Measurements from ENCODE around the gene DIS3.

DIS3 gene, protein sequence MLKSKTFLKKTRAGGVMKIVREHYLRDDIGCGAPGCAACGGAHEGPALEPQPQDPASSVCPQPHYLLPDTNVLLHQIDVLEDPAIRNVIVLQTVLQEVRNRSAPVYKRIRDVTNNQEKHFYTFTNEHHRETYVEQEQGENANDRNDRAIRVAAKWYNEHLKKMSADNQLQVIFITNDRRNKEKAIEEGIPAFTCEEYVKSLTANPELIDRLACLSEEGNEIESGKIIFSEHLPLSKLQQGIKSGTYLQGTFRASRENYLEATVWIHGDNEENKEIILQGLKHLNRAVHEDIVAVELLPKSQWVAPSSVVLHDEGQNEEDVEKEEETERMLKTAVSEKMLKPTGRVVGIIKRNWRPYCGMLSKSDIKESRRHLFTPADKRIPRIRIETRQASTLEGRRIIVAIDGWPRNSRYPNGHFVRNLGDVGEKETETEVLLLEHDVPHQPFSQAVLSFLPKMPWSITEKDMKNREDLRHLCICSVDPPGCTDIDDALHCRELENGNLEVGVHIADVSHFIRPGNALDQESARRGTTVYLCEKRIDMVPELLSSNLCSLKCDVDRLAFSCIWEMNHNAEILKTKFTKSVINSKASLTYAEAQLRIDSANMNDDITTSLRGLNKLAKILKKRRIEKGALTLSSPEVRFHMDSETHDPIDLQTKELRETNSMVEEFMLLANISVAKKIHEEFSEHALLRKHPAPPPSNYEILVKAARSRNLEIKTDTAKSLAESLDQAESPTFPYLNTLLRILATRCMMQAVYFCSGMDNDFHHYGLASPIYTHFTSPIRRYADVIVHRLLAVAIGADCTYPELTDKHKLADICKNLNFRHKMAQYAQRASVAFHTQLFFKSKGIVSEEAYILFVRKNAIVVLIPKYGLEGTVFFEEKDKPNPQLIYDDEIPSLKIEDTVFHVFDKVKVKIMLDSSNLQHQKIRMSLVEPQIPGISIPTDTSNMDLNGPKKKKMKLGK

DNA sequence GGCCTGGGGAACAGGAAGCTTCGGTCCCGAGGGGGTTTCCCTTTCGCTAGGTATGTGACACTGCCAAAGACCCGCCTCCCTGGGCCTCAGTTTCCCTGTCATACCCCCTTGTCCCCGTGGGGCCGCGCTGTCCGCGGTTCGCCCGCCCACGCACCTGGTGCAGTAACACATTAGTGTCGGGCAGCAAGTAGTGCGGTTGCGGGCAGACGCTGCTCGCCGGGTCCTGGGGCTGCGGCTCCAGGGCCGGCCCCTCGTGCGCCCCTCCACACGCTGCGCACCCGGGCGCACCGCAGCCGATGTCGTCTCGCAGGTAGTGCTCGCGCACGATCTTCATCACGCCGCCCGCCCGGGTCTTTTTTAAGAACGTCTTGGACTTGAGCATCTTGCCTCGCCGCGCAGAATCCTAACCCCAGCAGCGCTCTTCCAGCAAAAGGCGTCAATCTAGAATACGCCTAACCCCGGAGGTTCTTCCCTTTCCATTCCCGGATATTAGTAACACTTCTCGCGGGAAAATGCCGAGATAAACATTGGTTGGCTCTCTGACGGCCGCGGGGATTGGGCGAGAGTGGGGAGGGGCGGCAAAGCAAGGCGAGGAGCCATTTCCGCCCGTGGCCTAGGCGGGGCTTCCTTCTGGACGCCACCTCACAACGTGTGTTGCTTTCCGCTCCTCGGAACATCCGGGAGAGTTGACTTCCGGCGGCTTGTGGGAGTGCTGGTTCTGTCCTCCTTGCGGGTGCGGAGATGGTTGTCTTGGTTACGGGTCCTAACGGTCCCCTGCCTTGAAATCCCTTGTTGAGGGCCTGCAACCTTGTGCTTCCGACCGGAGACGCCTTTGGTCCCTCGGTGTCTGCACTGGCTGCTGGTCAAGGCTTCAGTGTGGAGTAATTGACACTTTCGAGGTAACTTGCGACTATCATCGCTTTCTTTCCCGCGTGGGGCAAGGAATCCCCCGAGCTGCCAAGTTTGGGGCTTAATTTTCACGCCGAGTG is at the start of gene DIS3, which contains the start of gene PIBF1:
Gene DIS3 (minus strand): TSS at position 450 of the 989 bp plus-strand sequence. CDS start 68 bp downstream, at position 382.
Gene PIBF1 (plus strand): TSS at position 683 of the 989 bp plus-strand sequence. CDS start 1,337 bp downstream, outside the sequence.
- TF ChIP-seq, protein P1, sequence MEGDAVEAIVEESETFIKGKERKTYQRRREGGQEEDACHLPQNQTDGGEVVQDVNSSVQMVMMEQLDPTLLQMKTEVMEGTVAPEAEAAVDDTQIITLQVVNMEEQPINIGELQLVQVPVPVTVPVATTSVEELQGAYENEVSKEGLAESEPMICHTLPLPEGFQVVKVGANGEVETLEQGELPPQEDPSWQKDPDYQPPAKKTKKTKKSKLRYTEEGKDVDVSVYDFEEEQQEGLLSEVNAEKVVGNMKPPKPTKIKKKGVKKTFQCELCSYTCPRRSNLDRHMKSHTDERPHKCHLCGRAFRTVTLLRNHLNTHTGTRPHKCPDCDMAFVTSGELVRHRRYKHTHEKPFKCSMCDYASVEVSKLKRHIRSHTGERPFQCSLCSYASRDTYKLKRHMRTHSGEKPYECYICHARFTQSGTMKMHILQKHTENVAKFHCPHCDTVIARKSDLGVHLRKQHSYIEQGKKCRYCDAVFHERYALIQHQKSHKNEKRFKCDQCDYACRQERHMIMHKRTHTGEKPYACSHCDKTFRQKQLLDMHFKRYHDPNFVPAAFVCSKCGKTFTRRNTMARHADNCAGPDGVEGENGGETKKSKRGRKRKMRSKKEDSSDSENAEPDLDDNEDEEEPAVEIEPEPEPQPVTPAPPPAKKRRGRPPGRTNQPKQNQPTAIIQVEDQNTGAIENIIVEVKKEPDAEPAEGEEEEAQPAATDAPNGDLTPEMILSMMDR (IDR thresholded peaks at IDR 0.05; ENCODE audit: low read depth, low read length, missing control alignments), result peak; percentile 16
- peak; percentile 99 for DNase-seq
- Histone ChIP-seq H3K4me3 (ENCODE audit: low read depth, low read length) (peak within 1 kb of the TSS; percentile 99), H3K27ac (peak within 1 kb of the TSS; percentile 82), H3K27me3 (replicated peaks) (no peaks in the 10 kb centered on the region), H3K36me3 (replicated peaks) (peaks cover 20% of the 10 kb centered on the region)
- in situ Hi-C loops (cut with HindIII; ENCODE audit: low pct_ligation_motif_present, low sequenced_read_pairs), result no loop called here

DNA sequence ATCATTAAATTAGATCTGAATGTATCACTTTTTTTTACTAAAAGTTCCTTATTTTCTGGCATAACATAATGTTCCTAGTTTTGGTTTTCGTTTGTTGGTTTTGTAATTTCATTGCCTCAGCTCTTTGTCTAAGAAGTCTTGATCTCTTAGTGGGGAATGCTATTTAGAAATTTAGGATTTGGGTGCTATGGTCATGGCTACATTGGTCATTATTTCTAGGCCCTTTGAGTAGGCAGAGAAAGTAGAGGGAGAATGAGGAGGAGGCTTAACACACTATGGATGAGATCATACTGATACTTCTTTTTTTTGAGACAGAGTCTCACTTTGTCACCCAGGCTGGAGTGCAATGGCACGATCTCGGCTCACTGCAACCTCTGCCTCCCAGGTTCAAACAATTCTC is 42.0 kb upstream of the DIS3 start:
- in situ Hi-C loops (cut with HindIII; ENCODE audit: low pct_ligation_motif_present, low sequenced_read_pairs), result no loop called here
- TF ChIP-seq, protein P1 (IDR thresholded peaks at IDR 0.05; ENCODE audit: low read depth, low read length, missing control alignments), result no peak
- peaks cover 2% of the 10 kb centered on the region for H3K36me3 ChIP-seq (replicated peaks)
- DNase-seq, result no peak
- no peak overlapping the region for H3K4me3 ChIP-seq (ENCODE audit: low read depth, low read length)
- H3K27ac ChIP-seq, result no peak overlapping the region
- H3K27me3 ChIP-seq (replicated peaks), result no peaks in the 10 kb centered on the region

DNA sequence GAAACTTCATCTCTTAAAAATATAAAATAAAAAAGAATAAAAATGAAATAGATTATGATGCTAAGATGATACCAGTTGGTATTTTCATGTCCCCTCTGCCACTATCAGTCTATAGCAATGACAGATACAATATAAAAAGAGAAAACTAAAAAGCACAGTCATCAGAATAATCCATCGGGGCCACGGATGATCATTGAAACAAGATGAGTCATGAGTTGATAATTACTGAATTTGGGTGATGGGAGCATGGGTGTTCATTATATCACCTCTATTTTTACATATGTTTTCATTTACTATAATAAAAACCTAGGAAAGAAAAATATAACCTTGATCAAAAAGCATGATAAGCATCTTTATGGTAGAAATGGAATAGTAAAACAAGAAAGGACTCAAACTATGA is 41.4 kb upstream of the DIS3 start:
- in situ Hi-C loops (cut with HindIII; ENCODE audit: low pct_ligation_motif_present, low sequenced_read_pairs), result no loop called here
- no peak for DNase-seq
- Histone ChIP-seq H3K36me3 (replicated peaks) (peaks cover 2% of the 10 kb centered on the region), H3K27me3 (replicated peaks) (no peaks in the 10 kb centered on the region), H3K27ac (no peak overlapping the region), H3K4me3 (ENCODE audit: low read depth, low read length) (no peak overlapping the region)
- TF ChIP-seq, protein P1 (IDR thresholded peaks at IDR 0.05; ENCODE audit: low read depth, low read length, missing control alignments), result no peak

DNA sequence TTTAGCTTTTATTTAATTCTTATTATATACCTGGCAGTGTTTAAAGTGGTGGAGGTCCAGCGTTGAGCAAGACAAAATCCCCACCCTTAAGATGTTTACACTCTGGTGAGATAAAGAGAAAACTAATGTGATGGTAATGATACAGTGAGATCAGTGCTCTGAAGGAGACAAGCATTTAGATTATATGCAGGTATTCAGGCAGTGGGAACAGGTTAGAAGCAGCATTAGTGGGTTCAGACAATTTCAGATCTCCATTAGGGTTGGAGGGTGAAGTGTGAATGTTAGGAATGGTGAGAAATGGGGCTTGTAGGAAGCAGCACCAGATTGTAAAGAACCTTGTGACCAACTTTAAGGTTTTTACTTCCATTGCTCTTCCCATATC is 39.2 kb upstream of the DIS3 start:
- TF ChIP-seq, protein P1 (IDR thresholded peaks at IDR 0.05; ENCODE audit: low read depth, low read length, missing control alignments), result no peak
- Histone ChIP-seq H3K27ac (no peak overlapping the region), H3K27me3 (replicated peaks) (no peaks in the 10 kb centered on the region), H3K36me3 (replicated peaks) (peaks cover 2% of the 10 kb centered on the region), H3K4me3 (ENCODE audit: low read depth, low read length) (no peak overlapping the region)
- DNase-seq, result no peak
- in situ Hi-C loops (cut with HindIII; ENCODE audit: low pct_ligation_motif_present, low sequenced_read_pairs), result no loop called here

Data from brain microvascular endothelial cell (primary cell).